GM12878 (cell line): ENCODE measurements around the gene CAPN2.

Source experiments
- CEBPZ ChIP-seq: fragments of 150-350 bp; IDR thresholded peaks from 2 replicates; pipeline ENCODE4 v1.6.1; 2016; ENCODE audit warnings: low read depth, low read length
- CHD2 ChIP-seq: IDR thresholded peaks from 2 replicates; pipeline ENCODE4 v1.6.1; 2011; ENCODE audit warnings: low read depth, low read length, improper control_type of control experiment, borderline replicate concordance
- FOS ChIP-seq: IDR thresholded peaks from 3 replicates; pipeline ENCODE4 v1.6.1; 2011; ENCODE audit warnings: borderline replicate concordance; ENCODE audit not compliant: insufficient read length; ENCODE audit errors: extremely low read depth
- MAX ChIP-seq: IDR thresholded peaks from 2 replicates; pipeline ENCODE4 v1.6.1; 2012; ENCODE audit warnings: low read depth, low read length, improper control_type of control experiment
- POU2F2 ChIP-seq: IDR thresholded peaks from 3 replicates; pipeline ENCODE4 v1.6.1; 2011; ENCODE audit warnings: low read depth, mild to moderate bottlenecking, low read length, borderline replicate concordance
- RAD21 ChIP-seq: IDR thresholded peaks from 2 replicates; pipeline ENCODE4 v1.6.1; 2011; ENCODE audit warnings: mild to moderate bottlenecking, low read depth, low read length, moderate library complexity; ENCODE audit not compliant: insufficient read depth
- RELA ChIP-seq: fragments of 450-650 bp; IDR thresholded peaks from 2 replicates; pipeline ENCODE4 v1.8.0; 2014; ENCODE audit warnings: borderline replicate concordance; ENCODE audit not compliant: partially characterized antibody
- YY1 ChIP-seq: IDR thresholded peaks from 2 replicates; pipeline ENCODE4 v1.6.1; 2011; ENCODE audit warnings: low read depth, mild to moderate bottlenecking, low read length
- ZBTB40 ChIP-seq: fragments of 450-650 bp; IDR thresholded peaks from 2 replicates; pipeline ENCODE4 v1.6.1; 2016; ENCODE audit warnings: mild to moderate bottlenecking, moderate library complexity, borderline replicate concordance
- ZNF207 ChIP-seq: fragments of 450-650 bp; IDR thresholded peaks from 2 replicates; pipeline ENCODE4 v1.6.1; 2014; ENCODE audit warnings: antibody characterized with exemption, mild to moderate bottlenecking, borderline replicate concordance
- TF ChIP-seq, protein P1 (sequence below), 3 experiments: IDR thresholded peaks in 2 of 3; conservative IDR thresholded peaks in 1 of 3; 2 replicates each; pipeline ENCODE4 v1.5.1; 2011; ENCODE audit warnings: low read depth in 3 of 3, low read length in 3 of 3, mild to moderate bottlenecking in 3 of 3, control low read depth in 2 of 3, moderate library complexity in 2 of 3, inconsistent platforms in 1 of 3, mixed read lengths in 1 of 3; ENCODE audit not compliant: control insufficient read depth in 2 of 3, insufficient read depth in 1 of 3; ENCODE audit errors: extremely low read depth in 1 of 3

- TF ChIP-seq RAD21 (no peak), RELA (no peak), YY1 (no peak), CHD2 (no peak), MAX (no peak), CEBPZ (no peak), ZBTB40 (no peak), POU2F2 (no peak), ZNF207 (no peak), FOS (no peak)
- TF ChIP-seq, protein P1, sequence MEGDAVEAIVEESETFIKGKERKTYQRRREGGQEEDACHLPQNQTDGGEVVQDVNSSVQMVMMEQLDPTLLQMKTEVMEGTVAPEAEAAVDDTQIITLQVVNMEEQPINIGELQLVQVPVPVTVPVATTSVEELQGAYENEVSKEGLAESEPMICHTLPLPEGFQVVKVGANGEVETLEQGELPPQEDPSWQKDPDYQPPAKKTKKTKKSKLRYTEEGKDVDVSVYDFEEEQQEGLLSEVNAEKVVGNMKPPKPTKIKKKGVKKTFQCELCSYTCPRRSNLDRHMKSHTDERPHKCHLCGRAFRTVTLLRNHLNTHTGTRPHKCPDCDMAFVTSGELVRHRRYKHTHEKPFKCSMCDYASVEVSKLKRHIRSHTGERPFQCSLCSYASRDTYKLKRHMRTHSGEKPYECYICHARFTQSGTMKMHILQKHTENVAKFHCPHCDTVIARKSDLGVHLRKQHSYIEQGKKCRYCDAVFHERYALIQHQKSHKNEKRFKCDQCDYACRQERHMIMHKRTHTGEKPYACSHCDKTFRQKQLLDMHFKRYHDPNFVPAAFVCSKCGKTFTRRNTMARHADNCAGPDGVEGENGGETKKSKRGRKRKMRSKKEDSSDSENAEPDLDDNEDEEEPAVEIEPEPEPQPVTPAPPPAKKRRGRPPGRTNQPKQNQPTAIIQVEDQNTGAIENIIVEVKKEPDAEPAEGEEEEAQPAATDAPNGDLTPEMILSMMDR (IDR thresholded peaks at IDR 0.05 in 2 of 3, conservative IDR thresholded peaks at IDR 0.05 in 1 of 3; ENCODE audit: control insufficient read depth in 2 of 3, extremely low read depth in 1 of 3, insufficient read depth in 1 of 3, low read depth in 3 of 3, low read length in 3 of 3), result no peak
These were observed 102.9 kb downstream of the CAPN2 start for GRCh38 chr1:223815020-223815853.
